Astrocyte of the hippocampus (primary cell): Measurements from ENCODE around the gene ENTPD2.
A peak's percentile ranks its signal among the peaks of the same experiment; 100 is the strongest.

ENCODE experiments used
- DNase-seq: peaks from one replicate; pipeline ENCODE4 v3.0.0; 2011; ENCODE audit warnings: low read depth, low spot score

ENTPD2 gene

GRCh38 chr9:137053944-137054931 lies at the start of gene ENTPD2:
TSS of gene ENTPD2 (minus strand) at chr9:137054061. CDS start at chr9:137053997, 64 bp downstream.
- DNase-seq, result no peak

DNA sequence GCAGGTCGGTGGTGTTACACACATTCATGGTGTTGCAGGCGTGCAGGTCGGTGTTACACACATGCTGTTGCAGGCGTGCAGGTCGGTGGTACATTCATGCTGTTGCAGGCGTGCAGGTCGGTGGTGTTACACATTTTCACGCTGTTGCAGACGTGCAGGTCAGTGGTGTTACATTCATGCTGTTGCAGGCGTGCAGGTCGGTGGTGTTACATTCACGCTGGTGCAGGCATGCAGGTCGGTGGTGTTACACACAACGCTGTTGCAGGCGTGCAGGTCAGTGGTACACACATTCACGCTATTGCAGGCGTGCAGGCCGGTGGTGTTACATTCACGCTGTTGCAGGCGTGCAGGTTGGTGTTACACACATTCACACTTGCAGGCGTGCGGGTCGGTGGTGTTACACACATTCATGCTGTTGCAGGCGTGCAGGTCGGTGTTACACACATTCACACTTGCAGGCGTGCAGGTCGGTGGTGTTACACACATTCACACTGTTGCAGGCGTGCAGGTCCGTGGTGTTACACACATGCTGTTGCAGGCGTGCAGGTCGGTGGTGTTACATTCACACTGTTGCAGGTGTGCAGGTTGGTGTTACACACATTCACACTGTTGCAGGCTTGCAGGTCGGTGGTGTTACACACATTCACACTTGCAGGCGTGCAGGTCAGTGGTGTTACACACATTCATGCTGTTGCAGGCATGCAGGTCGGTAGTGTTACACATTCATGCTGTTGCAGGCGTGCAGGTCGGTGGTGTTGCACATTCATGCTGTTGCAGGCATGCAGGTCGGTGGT lies 49.5 kb upstream of the ENTPD2 start:
- no peak for DNase-seq

DNA sequence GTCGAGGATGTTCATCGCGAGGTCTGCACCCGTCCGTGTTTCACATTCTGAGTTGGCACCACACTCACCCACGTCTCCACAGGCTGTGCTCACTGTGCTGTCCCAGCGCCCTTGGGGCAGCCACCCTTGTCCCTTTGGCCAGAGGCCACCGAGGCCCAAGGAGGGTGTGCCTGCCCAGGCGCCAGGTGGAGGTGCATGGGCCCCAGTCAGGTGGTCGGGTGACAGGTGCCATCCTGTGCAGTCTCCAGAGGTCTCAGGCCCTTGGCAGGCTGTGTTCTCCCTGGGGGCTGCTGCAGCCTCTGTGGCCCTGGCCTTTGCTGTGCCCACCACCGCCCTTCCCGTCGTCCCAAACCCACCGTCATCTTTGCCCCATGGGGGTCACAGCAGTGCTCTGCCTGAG lies 45.4 kb upstream of the ENTPD2 start:
- no peak for DNase-seq

GRCh38 chr9:137097761-137098462 lies 44.1 kb upstream of the ENTPD2 start:
- DNase-seq, result no peak

DNA sequence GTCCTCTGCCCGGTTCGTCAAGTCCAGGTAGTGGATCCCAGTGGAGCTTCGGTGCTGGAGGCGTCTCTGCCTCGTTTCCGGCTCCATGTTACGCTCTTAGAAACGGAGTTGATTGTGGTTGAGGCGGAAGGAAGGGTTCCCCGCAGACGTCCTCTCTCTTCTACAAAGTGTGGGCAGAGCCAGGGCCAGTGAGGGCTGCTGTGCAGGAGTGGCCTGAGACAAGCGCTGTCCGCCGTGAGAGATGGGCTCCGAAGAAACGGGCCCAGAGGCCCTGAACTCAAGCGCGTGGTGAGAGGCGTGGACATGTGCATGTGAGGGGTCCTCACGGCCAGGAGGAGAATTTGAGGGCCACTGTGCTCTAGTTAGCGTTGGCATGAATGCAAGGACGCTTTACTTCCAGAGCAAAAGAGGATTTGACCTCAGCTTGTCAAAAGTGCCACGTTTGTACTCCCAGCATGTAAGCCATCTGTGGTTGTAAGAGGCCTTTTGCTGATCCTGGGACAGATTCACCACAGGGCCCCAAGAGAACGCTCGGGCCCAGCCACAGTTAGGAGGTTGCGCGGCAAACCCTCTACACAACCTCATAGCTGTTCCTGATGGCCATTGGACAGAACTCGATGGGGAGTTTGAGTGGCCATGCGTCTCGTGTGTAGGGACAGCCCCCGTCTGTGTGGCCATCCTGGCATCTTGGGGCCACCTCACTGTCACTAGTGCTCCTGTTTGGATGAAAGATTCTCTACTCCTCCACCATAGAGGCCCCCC lies 43.1 kb upstream of the ENTPD2 start:
- no peak for DNase-seq

GRCh38 chr9:137095664-137096517 lies 42.0 kb upstream of the ENTPD2 start:
- no peak for DNase-seq

DNA sequence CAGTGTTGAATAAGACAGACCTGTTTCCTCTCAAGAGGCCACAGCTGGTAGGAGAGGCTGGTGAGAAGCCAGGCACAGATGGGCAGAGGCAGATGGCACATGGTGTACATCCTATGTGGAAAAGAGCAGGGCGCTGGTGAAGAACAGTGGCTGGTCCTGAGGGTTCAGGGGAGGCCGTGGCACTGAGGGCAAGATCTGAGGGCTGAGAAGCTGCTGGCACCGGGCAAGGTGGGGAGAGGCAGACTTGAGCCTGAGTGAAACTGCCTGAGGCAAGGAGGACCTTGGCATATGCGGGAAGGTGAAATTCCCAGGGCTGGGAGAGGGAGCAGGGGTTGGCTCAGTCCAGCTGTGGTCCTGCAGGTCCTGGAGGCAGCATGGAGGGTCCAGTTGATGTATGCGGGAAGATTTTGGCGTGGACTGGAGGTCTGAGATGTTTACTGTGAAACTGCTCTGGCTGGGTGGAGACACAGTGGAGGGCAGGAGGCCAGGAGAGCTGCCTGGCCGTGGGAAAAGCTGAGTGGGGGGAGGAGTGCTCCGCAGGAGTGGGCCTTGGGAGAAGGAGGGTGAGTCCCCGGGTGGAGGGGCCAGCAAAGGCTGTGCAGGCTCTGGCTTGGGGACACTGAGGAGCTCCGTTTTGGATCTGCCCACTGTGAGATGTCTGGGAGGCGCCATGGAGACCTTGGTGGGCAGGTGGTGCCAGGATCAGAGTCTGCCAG lies 35.5 kb upstream of the ENTPD2 start:
- DNase-seq, result no peak

DNA sequence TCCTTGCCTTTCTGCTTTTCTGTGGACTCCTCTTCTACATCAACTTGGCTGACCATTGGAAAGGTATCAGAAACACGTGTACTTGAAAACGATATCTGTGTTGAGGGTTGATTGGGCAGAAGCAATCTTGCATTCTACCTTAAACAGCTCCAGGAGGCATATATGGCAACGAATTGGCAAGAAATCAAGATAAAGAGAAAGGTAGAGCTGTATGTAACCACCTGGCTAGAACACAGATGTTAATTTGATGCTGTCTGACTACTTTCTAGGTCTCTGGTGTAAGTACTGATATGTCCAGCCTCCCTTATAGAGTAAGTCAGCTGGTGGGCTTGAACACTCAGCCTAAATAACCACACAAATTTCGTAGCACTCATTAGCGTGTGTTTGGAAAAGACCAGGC lies 34.3 kb upstream of the ENTPD2 start:
- no peak for DNase-seq

DNA sequence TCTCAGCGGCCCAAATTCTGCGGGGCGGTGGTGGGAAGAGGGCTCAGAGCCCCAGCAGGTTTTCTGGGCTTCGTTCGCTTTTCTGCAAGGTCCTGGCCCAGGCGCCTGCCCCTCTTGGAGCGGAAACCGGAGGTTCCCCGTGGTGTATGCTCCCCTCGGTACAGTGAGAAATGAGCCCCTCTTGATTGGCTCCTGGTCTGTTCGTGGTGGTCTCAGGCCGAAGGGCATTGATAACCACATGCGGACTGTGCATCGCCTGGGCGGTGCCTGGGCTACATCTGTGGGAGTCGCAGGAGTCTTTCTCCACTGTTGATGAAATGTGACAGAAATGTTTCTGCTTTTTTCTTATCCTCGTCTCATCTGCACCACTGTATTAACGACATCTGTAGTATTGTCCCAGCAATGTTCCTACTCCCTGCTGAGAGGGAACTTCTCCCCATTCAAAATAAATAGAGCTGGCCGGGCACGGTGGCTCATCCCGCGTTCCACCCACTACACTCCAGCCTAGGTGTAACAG lies 33.6 kb upstream of the ENTPD2 start:
- no peak for DNase-seq

- peak; percentile 100 for DNase-seq
These were observed 32.9 kb upstream of the ENTPD2 start, which contains the start of gene MAN1B1 for GRCh38 chr9:137086531-137087408. TSS of gene MAN1B1 (plus strand) at chr9:137086985. CDS start at chr9:137087000, 15 bp downstream.

- peak; percentile 55 for DNase-seq
These were observed 32.2 kb upstream of the ENTPD2 start for GRCh38 chr9:137085920-137086530.

DNA sequence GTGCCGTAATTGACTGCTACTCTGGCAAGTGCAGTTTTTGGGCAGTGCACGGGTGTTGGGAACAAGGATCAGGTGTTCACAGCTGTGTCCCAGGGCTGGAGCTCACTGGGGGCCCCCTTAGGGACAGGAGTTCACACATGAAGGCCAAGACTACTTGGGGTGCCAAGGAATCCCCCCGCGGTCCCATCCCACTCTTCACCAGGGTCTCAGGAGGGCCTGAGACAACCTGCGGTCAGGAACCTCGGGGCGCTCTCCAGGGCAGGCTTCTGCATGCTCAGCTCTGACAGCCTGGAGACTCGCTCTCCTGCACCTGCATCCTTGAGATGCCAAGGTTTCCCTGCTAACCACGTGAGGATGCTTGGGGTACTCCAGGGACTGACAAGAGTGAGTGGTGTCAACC lies 30.7 kb upstream of the ENTPD2 start:
- DNase-seq, result no peak

GRCh38 chr9:137083394-137084004 lies 29.6 kb upstream of the ENTPD2 start:
- peak; percentile 97 for DNase-seq

- no peak for DNase-seq
These were observed 29.0 kb upstream of the ENTPD2 start for GRCh38 chr9:137082925-137083290.

- DNase-seq, result no peak
These were observed 28.5 kb upstream of the ENTPD2 start for GRCh38 chr9:137082222-137082924.

- no peak for DNase-seq
These were observed 26.6 kb upstream of the ENTPD2 start for GRCh38 chr9:137080260-137081122.
